H1 (cell line): ENCODE measurements around the gene PRPF31. TPM values are rescaled to one million over a fixed set of nuclear protein-coding genes. Genes with fewer than 3 reads are reported as not detected.

ENCODE experiments used
- EGR1 ChIP-seq: IDR thresholded peaks from 2 replicates; pipeline ENCODE4 v1.6.1; 2011; ENCODE audit warnings: low read depth, low read length, borderline replicate concordance
- EP300 ChIP-seq, 2 experiments: IDR thresholded peaks; 1 replicate in 1 of 2; 2 replicates in 1 of 2; pipeline ENCODE4 v1.6.1; 2011 to 2012; ENCODE audit warnings: low read depth in 2 of 2, low read length in 2 of 2, mild to moderate bottlenecking in 2 of 2, borderline replicate concordance in 1 of 2, inconsistent platforms in 1 of 2, moderate library complexity in 1 of 2
- JUND ChIP-seq: IDR thresholded peaks from 2 replicates; pipeline ENCODE4 v1.6.1; 2011; ENCODE audit warnings: mild to moderate bottlenecking, improper control_type of control experiment, low read length
- SP1 ChIP-seq: IDR thresholded peaks from 2 replicates; pipeline ENCODE4 v1.6.1; 2011; ENCODE audit warnings: low read depth, low read length
- TAF1 ChIP-seq: IDR thresholded peaks from 2 replicates; pipeline ENCODE4 v1.6.1; 2011; ENCODE audit warnings: mild to moderate bottlenecking, low read depth, low read length
- TCF12 ChIP-seq: IDR thresholded peaks from 2 replicates; pipeline ENCODE4 v1.6.1; 2011; ENCODE audit warnings: low read depth, mild to moderate bottlenecking, low read length
- USF2 ChIP-seq: IDR thresholded peaks from 2 replicates; pipeline ENCODE4 v1.6.1; 2011; ENCODE audit warnings: low read length, improper control_type of control experiment
- YY1 ChIP-seq: IDR thresholded peaks from 2 replicates; pipeline ENCODE4 v1.6.1; 2011; ENCODE audit warnings: low read depth, mild to moderate bottlenecking, low read length
- ZNF274 ChIP-seq: IDR thresholded peaks from 2 replicates; pipeline ENCODE4 v1.7.0; 2012; ENCODE audit warnings: low read length, borderline replicate concordance; ENCODE audit errors: extremely low read depth
- polyA plus RNA-seq, 7 experiments: library from polyadenylated mRNA; depleted of rRNA in 3 of 7; stranded (reverse) in 5 of 7; unstranded in 2 of 7; fragments of >200 nt in 5 of 7; fragments of 200-250 nt in 2 of 7; gene quantifications; 1 replicate in 5 of 7; 2 replicates in 1 of 7; 4 replicates in 1 of 7; pipeline versions ENCODE4 v1.2.1 to v1.2.3, GENCODE V29; 2011 to 2013; ENCODE audit warnings: missing spikeins in 2 of 7, mixed read lengths in 2 of 7
- total RNA-seq: library from RNA; stranded (reverse); fragmentation: NEBNext Ultra II Directional; extraction: Animal tissue kit (Norgen Biotek cat#: 25700); gene quantifications from 2 replicates; pipeline ENCODE4 v1.2.1, GENCODE V29; 2021
- TF ChIP-seq, protein P1 (sequence below): fragments of 300-600 bp; sonication (generic); IDR thresholded peaks from 2 replicates; pipeline ENCODE4 v1.7.1; 2012; ENCODE audit warnings: low read length, moderate library complexity, mild to moderate bottlenecking, inconsistent platforms; ENCODE audit not compliant: insufficient replicate concordance

Gene PRPF31
- total and polyA plus RNA-seq, 2 of the 8 experiments (the other 6 are each of a cell fraction or from before 2014, with no cell fraction given), result 51.1 to 97.4 TPM

GRCh38 chr19:54077334-54077733 is 38.2 kb upstream of the PRPF31 start (continued):
- TF ChIP-seq, protein P1, sequence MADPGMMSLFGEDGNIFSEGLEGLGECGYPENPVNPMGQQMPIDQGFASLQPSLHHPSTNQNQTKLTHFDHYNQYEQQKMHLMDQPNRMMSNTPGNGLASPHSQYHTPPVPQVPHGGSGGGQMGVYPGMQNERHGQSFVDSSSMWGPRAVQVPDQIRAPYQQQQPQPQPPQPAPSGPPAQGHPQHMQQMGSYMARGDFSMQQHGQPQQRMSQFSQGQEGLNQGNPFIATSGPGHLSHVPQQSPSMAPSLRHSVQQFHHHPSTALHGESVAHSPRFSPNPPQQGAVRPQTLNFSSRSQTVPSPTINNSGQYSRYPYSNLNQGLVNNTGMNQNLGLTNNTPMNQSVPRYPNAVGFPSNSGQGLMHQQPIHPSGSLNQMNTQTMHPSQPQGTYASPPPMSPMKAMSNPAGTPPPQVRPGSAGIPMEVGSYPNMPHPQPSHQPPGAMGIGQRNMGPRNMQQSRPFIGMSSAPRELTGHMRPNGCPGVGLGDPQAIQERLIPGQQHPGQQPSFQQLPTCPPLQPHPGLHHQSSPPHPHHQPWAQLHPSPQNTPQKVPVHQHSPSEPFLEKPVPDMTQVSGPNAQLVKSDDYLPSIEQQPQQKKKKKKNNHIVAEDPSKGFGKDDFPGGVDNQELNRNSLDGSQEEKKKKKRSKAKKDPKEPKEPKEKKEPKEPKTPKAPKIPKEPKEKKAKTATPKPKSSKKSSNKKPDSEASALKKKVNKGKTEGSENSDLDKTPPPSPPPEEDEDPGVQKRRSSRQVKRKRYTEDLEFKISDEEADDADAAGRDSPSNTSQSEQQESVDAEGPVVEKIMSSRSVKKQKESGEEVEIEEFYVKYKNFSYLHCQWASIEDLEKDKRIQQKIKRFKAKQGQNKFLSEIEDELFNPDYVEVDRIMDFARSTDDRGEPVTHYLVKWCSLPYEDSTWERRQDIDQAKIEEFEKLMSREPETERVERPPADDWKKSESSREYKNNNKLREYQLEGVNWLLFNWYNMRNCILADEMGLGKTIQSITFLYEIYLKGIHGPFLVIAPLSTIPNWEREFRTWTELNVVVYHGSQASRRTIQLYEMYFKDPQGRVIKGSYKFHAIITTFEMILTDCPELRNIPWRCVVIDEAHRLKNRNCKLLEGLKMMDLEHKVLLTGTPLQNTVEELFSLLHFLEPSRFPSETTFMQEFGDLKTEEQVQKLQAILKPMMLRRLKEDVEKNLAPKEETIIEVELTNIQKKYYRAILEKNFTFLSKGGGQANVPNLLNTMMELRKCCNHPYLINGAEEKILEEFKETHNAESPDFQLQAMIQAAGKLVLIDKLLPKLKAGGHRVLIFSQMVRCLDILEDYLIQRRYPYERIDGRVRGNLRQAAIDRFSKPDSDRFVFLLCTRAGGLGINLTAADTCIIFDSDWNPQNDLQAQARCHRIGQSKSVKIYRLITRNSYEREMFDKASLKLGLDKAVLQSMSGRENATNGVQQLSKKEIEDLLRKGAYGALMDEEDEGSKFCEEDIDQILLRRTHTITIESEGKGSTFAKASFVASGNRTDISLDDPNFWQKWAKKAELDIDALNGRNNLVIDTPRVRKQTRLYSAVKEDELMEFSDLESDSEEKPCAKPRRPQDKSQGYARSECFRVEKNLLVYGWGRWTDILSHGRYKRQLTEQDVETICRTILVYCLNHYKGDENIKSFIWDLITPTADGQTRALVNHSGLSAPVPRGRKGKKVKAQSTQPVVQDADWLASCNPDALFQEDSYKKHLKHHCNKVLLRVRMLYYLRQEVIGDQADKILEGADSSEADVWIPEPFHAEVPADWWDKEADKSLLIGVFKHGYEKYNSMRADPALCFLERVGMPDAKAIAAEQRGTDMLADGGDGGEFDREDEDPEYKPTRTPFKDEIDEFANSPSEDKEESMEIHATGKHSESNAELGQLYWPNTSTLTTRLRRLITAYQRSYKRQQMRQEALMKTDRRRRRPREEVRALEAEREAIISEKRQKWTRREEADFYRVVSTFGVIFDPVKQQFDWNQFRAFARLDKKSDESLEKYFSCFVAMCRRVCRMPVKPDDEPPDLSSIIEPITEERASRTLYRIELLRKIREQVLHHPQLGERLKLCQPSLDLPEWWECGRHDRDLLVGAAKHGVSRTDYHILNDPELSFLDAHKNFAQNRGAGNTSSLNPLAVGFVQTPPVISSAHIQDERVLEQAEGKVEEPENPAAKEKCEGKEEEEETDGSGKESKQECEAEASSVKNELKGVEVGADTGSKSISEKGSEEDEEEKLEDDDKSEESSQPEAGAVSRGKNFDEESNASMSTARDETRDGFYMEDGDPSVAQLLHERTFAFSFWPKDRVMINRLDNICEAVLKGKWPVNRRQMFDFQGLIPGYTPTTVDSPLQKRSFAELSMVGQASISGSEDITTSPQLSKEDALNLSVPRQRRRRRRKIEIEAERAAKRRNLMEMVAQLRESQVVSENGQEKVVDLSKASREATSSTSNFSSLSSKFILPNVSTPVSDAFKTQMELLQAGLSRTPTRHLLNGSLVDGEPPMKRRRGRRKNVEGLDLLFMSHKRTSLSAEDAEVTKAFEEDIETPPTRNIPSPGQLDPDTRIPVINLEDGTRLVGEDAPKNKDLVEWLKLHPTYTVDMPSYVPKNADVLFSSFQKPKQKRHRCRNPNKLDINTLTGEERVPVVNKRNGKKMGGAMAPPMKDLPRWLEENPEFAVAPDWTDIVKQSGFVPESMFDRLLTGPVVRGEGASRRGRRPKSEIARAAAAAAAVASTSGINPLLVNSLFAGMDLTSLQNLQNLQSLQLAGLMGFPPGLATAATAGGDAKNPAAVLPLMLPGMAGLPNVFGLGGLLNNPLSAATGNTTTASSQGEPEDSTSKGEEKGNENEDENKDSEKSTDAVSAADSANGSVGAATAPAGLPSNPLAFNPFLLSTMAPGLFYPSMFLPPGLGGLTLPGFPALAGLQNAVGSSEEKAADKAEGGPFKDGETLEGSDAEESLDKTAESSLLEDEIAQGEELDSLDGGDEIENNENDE, result no peak
- TF ChIP-seq TAF1 (no peak), YY1 (no peak), TCF12 (no peak), EP300 (IDR thresholded peaks at IDR 0.05; ENCODE audit: borderline replicate concordance in 1 of 2, low read depth in 2 of 2, low read length in 2 of 2) (no peak), JUND (no peak), USF2 (no peak), EGR1 (no peak), ZNF274 (no peak), SP1 (no peak)
